MCF 10A (cell line): ENCODE measurements around the gene SLC39A8. TPM values are rescaled to one million over a fixed set of nuclear protein-coding genes. Genes with fewer than 3 reads are reported as not detected.

Experiments
- BruUV-seq: library from RNA; stranded (reverse); fragments of 400-500 nt; replicated peaks from 2 replicates; lab custom pipeline; 2021; lab: Mats Ljungman, UMichigan
- CTCF ChIA-PET: fragments of 300-600 bp; sonication (Branson Sonifier 250); formaldehyde crosslinking; extraction: SDS; loops from one replicate; lab custom pipeline; 2021; ENCODE audit warnings: antibody characterized with exemption, inconsistent platforms; lab: Yijun Ruan, JAX
- POLR2A ChIA-PET: fragments of 300-600, 350-650 bp; sonication (Branson Sonifier 250); formaldehyde crosslinking; extraction: SDS; loops from one replicate; lab custom pipeline; 2020; ENCODE audit warnings: antibody characterized with exemption, inconsistent platforms; lab: Yijun Ruan, JAX
- DNase-seq: peaks from one replicate; pipeline ENCODE4 v3.0.0-alpha.2; 2018; ENCODE audit not compliant: unreplicated experiment
- H3K27ac Mint-ChIP-seq: one replicate; pipeline ENCODE4 v1.8.0; 2022; ENCODE audit warnings: mild to moderate bottlenecking, low read depth, mixed read lengths; ENCODE audit not compliant: unreplicated experiment
- H3K27me3 Mint-ChIP-seq: one replicate; pipeline ENCODE4 v1.8.0; 2022; ENCODE audit warnings: mixed read lengths; ENCODE audit not compliant: insufficient read depth, unreplicated experiment
- H3K36me3 Mint-ChIP-seq: one replicate; pipeline ENCODE4 v1.8.0; 2022; ENCODE audit warnings: mild to moderate bottlenecking, moderate library complexity, mixed read lengths; ENCODE audit not compliant: insufficient read depth, unreplicated experiment
- H3K4me1 Mint-ChIP-seq: one replicate; pipeline ENCODE4 v1.8.0; 2022; ENCODE audit warnings: mixed read lengths; ENCODE audit not compliant: insufficient read depth, unreplicated experiment
- H3K4me3 Mint-ChIP-seq: one replicate; pipeline ENCODE4 v1.8.0; 2022; ENCODE audit warnings: mild to moderate bottlenecking, moderate library complexity, mixed read lengths; ENCODE audit not compliant: unreplicated experiment
- H3K9me3 Mint-ChIP-seq: one replicate; pipeline ENCODE4 v1.8.0; 2022; ENCODE audit warnings: mixed read lengths; ENCODE audit not compliant: unreplicated experiment
- CTCF ChIP-seq: fragments of 200-600 bp; IDR thresholded peaks from one replicate; pipeline ENCODE4 v1.8.0; 2022; ENCODE audit warnings: antibody characterized with exemption, mild to moderate bottlenecking; ENCODE audit not compliant: unreplicated experiment
- intact Hi-C: fragments of 100-400 bp; cut with micrococcal nuclease; formaldehyde crosslinking; loops from 2 replicates; pipeline ENCODE4 v1.14.1; 2022
- total RNA-seq: library from RNA; stranded (reverse); gene quantifications from 2 replicates; pipeline ENCODE4 v1.2.3, GENCODE V29; 2022

Gene SLC39A8
- total RNA-seq, 1 experiment from 2014 or later = 43.3 TPM

- POLR2A ChIA-PET = interaction anchor here (3.6 to 4.4 kb wide), 2 partner anchors 88 to 97 kb away, joined by 19 to 62 read pairs; no protein-coding TSS in a partner anchor
- no peak for TF ChIP-seq CTCF
- H3K4me3 Mint-ChIP-seq = peak overlapping the region; percentile 76
- no peaks in the 10 kb centered on the region for H3K27me3 Mint-ChIP-seq
- H3K27ac Mint-ChIP-seq = no peak overlapping the region
- intact Hi-C loops = loop anchor here (10.0 kb wide), 2 partner anchors 282 to 672 kb away; partner anchors contain the start of gene SLC9B1
- CTCF ChIA-PET = no interaction called here
- peaks cover 9% of the 10 kb centered on the region for H3K4me1 Mint-ChIP-seq
- H3K9me3 Mint-ChIP-seq = no peaks in the 10 kb centered on the region
- H3K36me3 Mint-ChIP-seq = peaks cover 25% of the 10 kb centered on the region
- no TSS peak for BruUV-seq
- no peak for DNase-seq
Measured at GRCh38 chr4:102342404-102343074, 2.7 kb downstream of the SLC39A8 start.

- intact Hi-C loops = loop anchor here (10.0 kb wide), 2 partner anchors 284 to 674 kb away; partner anchors contain the start of gene SLC9B1
- Mint-ChIP-seq H3K4me3 (peak overlapping the region; percentile 25), H3K36me3 (peaks cover 29% of the 10 kb centered on the region), H3K27me3 (no peaks in the 10 kb centered on the region), H3K27ac (peak overlapping the region; percentile 0), H3K4me1 (peaks cover 9% of the 10 kb centered on the region), H3K9me3 (no peaks in the 10 kb centered on the region)
- POLR2A ChIA-PET = no interaction called here
- BruUV-seq = no TSS peak
- TF ChIP-seq CTCF = no peak
- CTCF ChIA-PET = interaction anchor here (0.7 to 1.1 kb wide), 2 partner anchors 16 to 90 kb away, joined by 3 read pairs; no protein-coding TSS in a partner anchor
- DNase-seq = no peak
Measured at GRCh38 chr4:102341201-102341600, 4.1 kb downstream of the SLC39A8 start.

GRCh38 chr4:102339018-102339417, 6.3 kb downstream of the SLC39A8 start:
- DNase-seq = no peak
- H3K27me3 Mint-ChIP-seq = no peaks in the 10 kb centered on the region
- TF ChIP-seq CTCF = no peak
- peaks cover 46% of the 10 kb centered on the region for H3K36me3 Mint-ChIP-seq
- H3K4me1 Mint-ChIP-seq = peaks cover 9% of the 10 kb centered on the region
- POLR2A ChIA-PET = no interaction called here
- no peak overlapping the region for H3K27ac Mint-ChIP-seq
- intact Hi-C loops = no loop called here
- CTCF ChIA-PET = interaction anchor here (0.6 kb wide), 1 partner anchor 623 kb away, joined by 3 read pairs; no protein-coding TSS in a partner anchor
- no peak overlapping the region for H3K4me3 Mint-ChIP-seq
- H3K9me3 Mint-ChIP-seq = no peaks in the 10 kb centered on the region
- no TSS peak for BruUV-seq

- H3K36me3 Mint-ChIP-seq = peaks cover 52% of the 10 kb centered on the region
- H3K27ac Mint-ChIP-seq = no peak overlapping the region
- H3K4me1 Mint-ChIP-seq = peaks cover 12% of the 10 kb centered on the region
- H3K27me3 Mint-ChIP-seq = no peaks in the 10 kb centered on the region
- no TSS peak for BruUV-seq
- H3K9me3 Mint-ChIP-seq = no peaks in the 10 kb centered on the region
- H3K4me3 Mint-ChIP-seq = no peak overlapping the region
- DNase-seq = no peak
- POLR2A ChIA-PET = no interaction called here
- intact Hi-C loops = no loop called here
- CTCF ChIA-PET = no interaction called here
- no peak for TF ChIP-seq CTCF
Measured at GRCh38 chr4:102338405-102338804, 6.9 kb downstream of the SLC39A8 start.
